ENCODE results near the gene HOXD8.

- TF ChIP-seq POLR2A (IDR thresholded peaks at IDR 0.05) (no peak), CTCF (IDR thresholded peaks at IDR 0.05) (no peak)
Measured at GRCh38 chr2:176088937-176089842, 40.3 kb upstream of the HOXD8 start.

All from lower leg skin (tissue), 3 donors.